Forelimb muscle (tissue), 1 donor: Measurements from ENCODE around the gene SYT9. TPM values are rescaled to one million over a fixed set of nuclear protein-coding genes. Genes with fewer than 3 reads are reported as not detected.

ENCODE experiments used
- DNase-seq: peaks from one replicate; pipeline ENCODE4 v3.0.0-alpha.2; 2013; ENCODE audit warnings: low read depth
- polyA plus RNA-seq: library from polyadenylated mRNA; unstranded; fragments of 120-200 nt; gene quantifications from one replicate; pipeline ENCODE4 v1.2.1, GENCODE V29; 2013; ENCODE audit not compliant: insufficient read length

SYT9 gene
- polyA plus RNA-seq, 1 donor, result 0.46 TPM

GRCh38 chr11:7423946-7424345 is 172.2 kb downstream of the SYT9 start:
- no peak for DNase-seq

GRCh38 chr11:7427733-7428132 is 176.0 kb downstream of the SYT9 start:
- DNase-seq, result no peak

- no peak for DNase-seq
These were observed 176.5 kb downstream of the SYT9 start for GRCh38 chr11:7428196-7428595.

- DNase-seq, result no peak
These were observed 178.8 kb downstream of the SYT9 start for GRCh38 chr11:7430496-7430895.

- peak; percentile 48 for DNase-seq
These were observed 183.5 kb downstream of the SYT9 start for GRCh38 chr11:7435176-7435575.

- DNase-seq, result no peak
These were observed 184.4 kb downstream of the SYT9 start for GRCh38 chr11:7436146-7436545.

- DNase-seq, result no peak
These were observed 185.0 kb downstream of the SYT9 start for GRCh38 chr11:7436657-7437056.

- no peak for DNase-seq
These were observed 186.0 kb downstream of the SYT9 start for GRCh38 chr11:7437696-7438095.

- no peak for DNase-seq
These were observed 188.1 kb downstream of the SYT9 start for GRCh38 chr11:7439746-7440320.

GRCh38 chr11:7442588-7443215 is 191.0 kb downstream of the SYT9 start:
- DNase-seq, result no peak

GRCh38 chr11:7444091-7444981 is 192.6 kb downstream of the SYT9 start:
- no peak for DNase-seq

GRCh38 chr11:7445564-7445963 is 193.9 kb downstream of the SYT9 start:
- DNase-seq, result no peak

- DNase-seq, result no peak
These were observed 196.5 kb downstream of the SYT9 start for GRCh38 chr11:7448201-7448600.

- no peak for DNase-seq
These were observed 197.6 kb downstream of the SYT9 start for GRCh38 chr11:7449211-7449840.

- DNase-seq, result no peak
These were observed 198.1 kb downstream of the SYT9 start for GRCh38 chr11:7449841-7450214.

- DNase-seq, result no peak
These were observed 199.1 kb downstream of the SYT9 start for GRCh38 chr11:7450836-7451235.

GRCh38 chr11:7451520-7451919 is 199.8 kb downstream of the SYT9 start:
- no peak for DNase-seq

GRCh38 chr11:7451952-7452494 is 200.3 kb downstream of the SYT9 start:
- DNase-seq, result no peak

GRCh38 chr11:7454854-7455253 is 203.2 kb downstream of the SYT9 start:
- no peak for DNase-seq

GRCh38 chr11:7457211-7457610 is 205.5 kb downstream of the SYT9 start:
- no peak for DNase-seq

GRCh38 chr11:7462706-7463105 is 211.0 kb downstream of the SYT9 start:
- DNase-seq, result no peak

- DNase-seq, result no peak
These were observed 215.9 kb downstream of the SYT9 start for GRCh38 chr11:7467652-7468051.
